MCF 10A (cell line): Measurements from ENCODE around the gene MAK. TPM values are rescaled to one million over a fixed set of nuclear protein-coding genes. Genes with fewer than 3 reads are reported as not detected.

Source experiments
- BruUV-seq: library from RNA; stranded (reverse); fragments of 400-500 nt; replicated peaks from 2 replicates; lab custom pipeline; 2021; lab: Mats Ljungman, UMichigan
- CTCF ChIA-PET: fragments of 300-600 bp; sonication (Branson Sonifier 250); formaldehyde crosslinking; extraction: SDS; loops from one replicate; lab custom pipeline; 2021; ENCODE audit warnings: antibody characterized with exemption, inconsistent platforms; lab: Yijun Ruan, JAX
- POLR2A ChIA-PET: fragments of 300-600, 350-650 bp; sonication (Branson Sonifier 250); formaldehyde crosslinking; extraction: SDS; loops from one replicate; lab custom pipeline; 2020; ENCODE audit warnings: antibody characterized with exemption, inconsistent platforms; lab: Yijun Ruan, JAX
- DNase-seq: peaks from one replicate; pipeline ENCODE4 v3.0.0-alpha.2; 2018; ENCODE audit not compliant: unreplicated experiment
- H3K27ac Mint-ChIP-seq: one replicate; pipeline ENCODE4 v1.8.0; 2022; ENCODE audit warnings: mild to moderate bottlenecking, low read depth, mixed read lengths; ENCODE audit not compliant: unreplicated experiment
- H3K27me3 Mint-ChIP-seq: one replicate; pipeline ENCODE4 v1.8.0; 2022; ENCODE audit warnings: mixed read lengths; ENCODE audit not compliant: insufficient read depth, unreplicated experiment
- H3K36me3 Mint-ChIP-seq: one replicate; pipeline ENCODE4 v1.8.0; 2022; ENCODE audit warnings: mild to moderate bottlenecking, moderate library complexity, mixed read lengths; ENCODE audit not compliant: insufficient read depth, unreplicated experiment
- H3K4me1 Mint-ChIP-seq: one replicate; pipeline ENCODE4 v1.8.0; 2022; ENCODE audit warnings: mixed read lengths; ENCODE audit not compliant: insufficient read depth, unreplicated experiment
- H3K4me3 Mint-ChIP-seq: one replicate; pipeline ENCODE4 v1.8.0; 2022; ENCODE audit warnings: mild to moderate bottlenecking, moderate library complexity, mixed read lengths; ENCODE audit not compliant: unreplicated experiment
- H3K9me3 Mint-ChIP-seq: one replicate; pipeline ENCODE4 v1.8.0; 2022; ENCODE audit warnings: mixed read lengths; ENCODE audit not compliant: unreplicated experiment
- CTCF ChIP-seq: fragments of 200-600 bp; IDR thresholded peaks from one replicate; pipeline ENCODE4 v1.8.0; 2022; ENCODE audit warnings: antibody characterized with exemption, mild to moderate bottlenecking; ENCODE audit not compliant: unreplicated experiment
- intact Hi-C: fragments of 100-400 bp; cut with micrococcal nuclease; formaldehyde crosslinking; loops from 2 replicates; pipeline ENCODE4 v1.14.1; 2022
- total RNA-seq: library from RNA; stranded (reverse); gene quantifications from 2 replicates; pipeline ENCODE4 v1.2.3, GENCODE V29; 2022

Gene MAK
- total RNA-seq, 1 experiment from 2014 or later = not detected

GRCh38 chr6:10843554-10843953 lies 5.2 kb upstream of the MAK start:
- no peaks in the 10 kb centered on the region for H3K9me3 Mint-ChIP-seq
- no peak for TF ChIP-seq CTCF
- CTCF ChIA-PET = no interaction called here

GRCh38 chr6:10838794-10839333 lies 525 bp upstream of the MAK start:
- ChIA-PET CTCF (interaction anchor here (1.0 kb wide), 1 partner anchor 360 kb away, joined by 3 read pairs; no protein-coding TSS in a partner anchor), POLR2A (interaction anchor here (0.7 to 1.0 kb wide), 2 partner anchors 12 to 764 kb away, joined by 3 read pairs; no protein-coding TSS in a partner anchor)
- no peaks in the 10 kb centered on the region for H3K9me3 Mint-ChIP-seq
- peak overlapping the region; percentile 66 for H3K27ac Mint-ChIP-seq
- H3K36me3 Mint-ChIP-seq = no peaks in the 10 kb centered on the region
- intact Hi-C loops = no loop called here
- no TSS peak for BruUV-seq
- H3K4me1 Mint-ChIP-seq = peaks cover 9% of the 10 kb centered on the region
- TF ChIP-seq CTCF = no peak
- peaks cover 66% of the 10 kb centered on the region for H3K27me3 Mint-ChIP-seq
- peak overlapping the region; percentile 74 for H3K4me3 Mint-ChIP-seq
- no peak for DNase-seq

More at GRCh38 chr6:10843554-10843953, 5.2 kb upstream of the MAK start:
- H3K4me1 Mint-ChIP-seq = peaks cover 4% of the 10 kb centered on the region
- H3K27ac Mint-ChIP-seq = no peak overlapping the region
- peaks cover 39% of the 10 kb centered on the region for H3K27me3 Mint-ChIP-seq
- POLR2A ChIA-PET = no interaction called here
- H3K36me3 Mint-ChIP-seq = no peaks in the 10 kb centered on the region
- intact Hi-C loops = no loop called here
- DNase-seq = no peak
- H3K4me3 Mint-ChIP-seq = no peak overlapping the region
- BruUV-seq = no TSS peak

GRCh38 chr6:10837622-10837994 lies 731 bp downstream of the MAK start:
- ChIA-PET POLR2A (interaction anchor here (0.5 to 1.2 kb wide), 5 partner anchors 11 to 1478 kb away, joined by 3 to 5 read pairs (median 4); no protein-coding TSS in a partner anchor), CTCF (interaction anchor here (0.8 kb wide), 1 partner anchor 232 kb away, joined by 3 read pairs; no protein-coding TSS in a partner anchor)
- peaks cover 65% of the 10 kb centered on the region for H3K27me3 Mint-ChIP-seq
- intact Hi-C loops = no loop called here
- peak; percentile 6 for DNase-seq
- TSS peak; percentile 53 for BruUV-seq
- TF ChIP-seq CTCF = no peak
- no peaks in the 10 kb centered on the region for H3K9me3 Mint-ChIP-seq
- H3K4me1 Mint-ChIP-seq = peaks cover 9% of the 10 kb centered on the region
- H3K36me3 Mint-ChIP-seq = no peaks in the 10 kb centered on the region
- peak overlapping the region; percentile 66 for H3K27ac Mint-ChIP-seq
- peak overlapping the region; percentile 74 for H3K4me3 Mint-ChIP-seq

GRCh38 chr6:10837009-10837621 lies 1.2 kb downstream of the MAK start:
- BruUV-seq = no TSS peak
- Mint-ChIP-seq H3K27ac (no peak overlapping the region), H3K36me3 (no peaks in the 10 kb centered on the region), H3K27me3 (peaks cover 60% of the 10 kb centered on the region), H3K4me1 (peaks cover 9% of the 10 kb centered on the region), H3K4me3 (peak overlapping the region; percentile 74), H3K9me3 (no peaks in the 10 kb centered on the region)
- DNase-seq = no peak
- ChIA-PET CTCF (interaction anchor here (0.8 to 1.4 kb wide), 2 partner anchors 35 to 232 kb away, joined by 3 to 4 read pairs; no protein-coding TSS in a partner anchor), POLR2A (interaction anchor here (0.5 to 1.2 kb wide), 5 partner anchors 10 to 1479 kb away, joined by 3 to 5 read pairs (median 4); no protein-coding TSS in a partner anchor)
- intact Hi-C loops = no loop called here
- TF ChIP-seq CTCF = no peak
